ENCODE results near the gene MXD1. TPM values are rescaled to one million over a fixed set of nuclear protein-coding genes. Genes with fewer than 3 reads are reported as not detected.

The MXD1 gene
- total RNA-seq, 2 donors from 2014 or later, result 3.6 to 4.6 TPM

DNA sequence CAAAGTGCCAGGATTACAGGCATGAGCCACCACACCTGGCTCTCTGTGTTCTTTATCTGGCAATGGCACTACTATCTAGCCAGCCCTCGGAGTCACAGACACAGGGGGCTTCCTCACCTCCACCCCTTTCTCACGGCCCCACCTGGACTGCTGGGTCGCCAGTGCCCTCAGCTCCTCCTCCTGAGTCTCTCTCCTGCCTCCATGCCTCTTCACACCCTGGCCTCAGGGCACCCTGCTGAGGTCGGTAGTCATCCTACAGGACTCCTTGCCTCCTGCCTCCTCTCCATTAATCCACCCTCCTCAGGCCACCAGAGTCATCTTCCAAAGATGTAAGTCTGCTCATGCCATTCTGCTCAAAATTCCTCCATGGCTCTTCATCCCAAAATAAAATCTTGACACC is 55.1 kb downstream of the MXD1 start:
- no peaks in the 10 kb centered on the region for H3K27me3 ChIP-seq
- no peaks in the 10 kb centered on the region for H3K4me1 ChIP-seq
- 69 to 80% methylated on average over 4 of the region's 4 CpGs for WGBS, 2 donors
- no peaks in the 10 kb centered on the region for H3K9me3 ChIP-seq
- intact Hi-C loops (cut with DNase I), result no loop called here
- TF ChIP-seq CTCF (IDR thresholded peaks at IDR 0.05) (no peak), POLR2A (IDR thresholded peaks at IDR 0.05) (no peak)
- H3K36me3 ChIP-seq (replicated peaks in 1 of 2; ENCODE audit: insufficient read depth in 1 of 2, low read depth in 2 of 2), result no peaks in the 10 kb centered on the region
- H3K4me3 ChIP-seq, result no peak overlapping the region
- H3K27ac ChIP-seq, result no peak overlapping the region
- no peak for ATAC-seq
- no peak for DNase-seq

DNA sequence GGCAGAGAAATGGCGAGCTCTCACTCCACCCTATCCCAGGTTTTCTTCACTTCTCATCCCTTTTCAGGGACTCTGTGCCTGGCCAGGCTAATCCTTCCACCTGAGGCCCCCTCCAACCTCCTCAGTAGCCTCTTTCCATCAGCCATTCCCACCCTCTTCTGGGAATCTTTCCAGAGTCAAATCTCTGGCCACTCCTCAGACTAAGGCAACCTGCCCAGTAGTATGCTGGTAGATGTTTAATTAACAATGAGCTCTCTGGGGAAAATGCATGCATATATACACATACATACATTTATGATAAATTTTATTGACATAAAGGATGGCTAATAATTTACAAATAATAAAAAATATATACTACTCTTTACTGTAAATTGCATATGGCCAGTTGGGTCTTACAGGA is 57.9 kb downstream of the MXD1 start:
- H3K4me3 ChIP-seq, result no peak overlapping the region
- TF ChIP-seq CTCF (IDR thresholded peaks at IDR 0.05) (no peak), POLR2A (IDR thresholded peaks at IDR 0.05) (no peak)
- no peaks in the 10 kb centered on the region for H3K4me1 ChIP-seq
- WGBS, 2 donors, result 100% methylated on average over 1 of the region's 1 CpG
- H3K27ac ChIP-seq, result no peak overlapping the region
- no peak for DNase-seq
- intact Hi-C loops (cut with DNase I), result no loop called here
- no peaks in the 10 kb centered on the region for H3K9me3 ChIP-seq
- no peaks in the 10 kb centered on the region for H3K27me3 ChIP-seq
- ATAC-seq, result no peak
- no peaks in the 10 kb centered on the region for H3K36me3 ChIP-seq (replicated peaks in 1 of 2; ENCODE audit: insufficient read depth in 1 of 2, low read depth in 2 of 2)

GRCh38 chr2:69973335-69973735 is 58.4 kb downstream of the MXD1 start:
- intact Hi-C loops (cut with DNase I), result no loop called here
- H3K4me1 ChIP-seq, result no peaks in the 10 kb centered on the region
- no peaks in the 10 kb centered on the region for H3K36me3 ChIP-seq (replicated peaks in 1 of 2; ENCODE audit: insufficient read depth in 1 of 2, low read depth in 2 of 2)
- no peak for ATAC-seq
- DNase-seq, result no peak
- H3K9me3 ChIP-seq, result no peaks in the 10 kb centered on the region
- no peak overlapping the region for H3K27ac ChIP-seq
- H3K27me3 ChIP-seq, result no peaks in the 10 kb centered on the region
- H3K4me3 ChIP-seq, result no peak overlapping the region
- TF ChIP-seq CTCF (IDR thresholded peaks at IDR 0.05) (no peak), POLR2A (IDR thresholded peaks at IDR 0.05) (no peak)
- 68 to 73% methylated on average over 4 of the region's 4 CpGs for WGBS, 2 donors

DNA sequence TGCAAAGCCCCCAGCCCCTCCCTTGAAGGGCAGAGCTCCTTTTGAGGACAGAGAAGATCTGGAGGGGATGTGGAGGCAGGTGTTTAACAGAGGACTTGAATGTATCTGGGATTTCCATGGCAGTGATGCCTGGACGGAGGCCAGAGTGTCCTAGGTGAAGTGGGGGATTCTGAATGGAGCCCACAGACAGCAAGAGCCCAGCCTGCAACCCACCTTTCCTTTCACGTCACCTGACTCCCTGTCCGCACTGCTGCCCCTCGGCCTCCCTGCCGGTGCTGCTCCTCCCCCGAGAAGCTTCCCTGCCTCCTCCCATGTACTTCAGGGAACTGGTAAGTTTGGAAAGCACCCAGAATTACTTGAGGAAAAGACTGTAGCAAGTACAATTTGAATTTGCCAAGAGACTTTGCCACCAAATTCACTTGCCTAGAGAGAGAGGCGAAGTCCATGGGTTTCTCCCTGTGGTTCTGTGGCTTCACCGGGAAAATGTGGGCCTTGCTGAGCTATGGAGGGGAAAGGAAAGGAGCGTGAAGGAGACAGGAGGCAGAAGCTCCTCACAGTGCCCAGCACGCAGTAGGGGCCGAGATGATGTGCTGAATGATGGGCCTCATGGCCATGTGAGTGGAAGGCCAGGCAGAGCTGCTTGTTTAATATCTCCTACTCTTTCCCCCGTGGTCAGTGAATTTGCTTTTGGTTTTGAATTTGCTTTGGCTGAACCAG is 60.4 kb downstream of the MXD1 start:
- 86 to 89% methylated on average over 12 of the region's 12 CpGs for WGBS, 2 donors
- ATAC-seq (no peak), DNase-seq (no peak)
- TF ChIP-seq CTCF (IDR thresholded peaks at IDR 0.05), result no peak
- TF ChIP-seq POLR2A (IDR thresholded peaks at IDR 0.05), result no peak
- Histone ChIP-seq H3K36me3 (replicated peaks in 1 of 2; ENCODE audit: insufficient read depth in 1 of 2, low read depth in 2 of 2) (no peaks in the 10 kb centered on the region), H3K9me3 (no peaks in the 10 kb centered on the region), H3K4me1 (no peaks in the 10 kb centered on the region), H3K27ac (no peak overlapping the region), H3K4me3 (no peak overlapping the region), H3K27me3 (no peaks in the 10 kb centered on the region)
- intact Hi-C loops (cut with DNase I), result no loop called here

DNA sequence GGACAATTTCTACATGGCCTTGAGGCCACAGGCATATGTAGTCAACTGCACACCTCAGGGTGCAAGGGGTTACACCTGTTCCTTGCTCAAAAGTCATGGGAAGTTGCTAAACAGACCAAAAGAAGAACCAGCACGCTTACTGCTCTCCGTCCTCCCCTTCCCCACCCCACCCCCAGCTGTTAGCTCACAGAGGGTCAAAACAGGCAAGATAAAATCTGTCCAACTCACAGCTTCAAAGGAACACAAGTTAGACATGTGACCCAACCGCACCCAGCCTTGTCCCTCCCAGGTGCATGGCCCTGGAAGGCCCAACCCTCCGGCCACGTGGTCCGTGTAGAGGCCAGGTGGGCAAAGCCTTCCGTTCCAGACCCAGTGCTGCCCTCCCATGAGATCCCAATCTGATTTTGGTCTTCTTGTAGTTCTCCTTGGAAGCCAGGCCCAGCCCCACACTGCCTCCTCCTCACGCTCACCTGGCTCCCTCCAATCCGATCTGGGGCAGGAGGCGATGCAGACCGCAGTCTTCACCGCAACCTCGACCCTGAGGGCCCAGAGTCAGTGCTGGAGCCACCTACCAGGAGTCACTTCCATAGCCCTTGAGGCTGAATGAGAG is 61.0 kb downstream of the MXD1 start:
- WGBS, 2 donors, result 82 to 97% methylated on average over 7 to 13 of the region's 13 CpGs

More for the DNA sequence above, 61.0 kb downstream of the MXD1 start:
- ATAC-seq (no peak), DNase-seq (no peak)
- Histone ChIP-seq H3K27me3 (no peaks in the 10 kb centered on the region), H3K4me1 (no peaks in the 10 kb centered on the region), H3K36me3 (replicated peaks in 1 of 2; ENCODE audit: insufficient read depth in 1 of 2, low read depth in 2 of 2) (no peaks in the 10 kb centered on the region), H3K4me3 (no peak overlapping the region), H3K9me3 (no peaks in the 10 kb centered on the region), H3K27ac (no peak overlapping the region)
- intact Hi-C loops (cut with DNase I), result no loop called here
- TF ChIP-seq CTCF (IDR thresholded peaks at IDR 0.05) (no peak), POLR2A (IDR thresholded peaks at IDR 0.05) (no peak)
